RPMI7951 (cell line): ENCODE measurements around the gene DNMT3A. TPM values are rescaled to one million over a fixed set of nuclear protein-coding genes. Genes with fewer than 3 reads are reported as not detected.

Source experiments
- DNase-seq: peaks from one replicate; pipeline ENCODE4 v3.0.0-alpha.2; 2012; ENCODE audit warnings: low read depth
- total RNA-seq: library from RNA; depleted of rRNA; stranded (reverse); fragments of >200 nt; shearing (Covaris generic); gene quantifications from 2 replicates; pipeline ENCODE4 v1.2.3, GENCODE V29; 2014

DNMT3A gene
- total RNA-seq, 1 experiment from 2014 or later, result 1.4 TPM

- DNase-seq, result no peak
Measured at GRCh38 chr2:25257931-25258846, 83.5 kb downstream of the DNMT3A start.

GRCh38 chr2:25257032-25257552, 84.6 kb downstream of the DNMT3A start:
- peak; percentile 48 for DNase-seq

GRCh38 chr2:25256488-25256875, 85.2 kb downstream of the DNMT3A start:
- no peak for DNase-seq

GRCh38 chr2:25255745-25256487, 85.8 kb downstream of the DNMT3A start:
- DNase-seq, result no peak

GRCh38 chr2:25254961-25255360, 86.8 kb downstream of the DNMT3A start:
- DNase-seq, result no peak

- DNase-seq, result no peak
Measured at GRCh38 chr2:25253153-25253626, 88.5 kb downstream of the DNMT3A start.

- peak; percentile 32 for DNase-seq
Measured at GRCh38 chr2:25252291-25253152, 89.2 kb downstream of the DNMT3A start.

GRCh38 chr2:25251422-25252273, 90.1 kb downstream of the DNMT3A start:
- DNase-seq, result no peak

- DNase-seq, result no peak
Measured at GRCh38 chr2:25251071-25251421, 90.7 kb downstream of the DNMT3A start.

GRCh38 chr2:25250331-25251070, 91.2 kb downstream of the DNMT3A start:
- DNase-seq, result no peak

- no peak for DNase-seq
Measured at GRCh38 chr2:25249785-25250184, 91.9 kb downstream of the DNMT3A start.

- DNase-seq, result no peak
Measured at GRCh38 chr2:25247792-25248512, 93.8 kb downstream of the DNMT3A start.

GRCh38 chr2:25246558-25247290, 95.0 kb downstream of the DNMT3A start:
- DNase-seq, result no peak

GRCh38 chr2:25246001-25246400, 95.7 kb downstream of the DNMT3A start:
- DNase-seq, result no peak

GRCh38 chr2:25245141-25245540, 96.6 kb downstream of the DNMT3A start:
- DNase-seq, result no peak

- no peak for DNase-seq
Measured at GRCh38 chr2:25243995-25244394, 97.7 kb downstream of the DNMT3A start.

- DNase-seq, result no peak
Measured at GRCh38 chr2:25241452-25241851, 100.3 kb downstream of the DNMT3A start.

GRCh38 chr2:25240636-25241035, 101.1 kb downstream of the DNMT3A start:
- DNase-seq, result no peak

- DNase-seq, result no peak
Measured at GRCh38 chr2:25238920-25239319, 102.8 kb downstream of the DNMT3A start.
